ENCODE data around the gene UBE2K.
A peak's percentile ranks its signal among the peaks of the same experiment; 100 is the strongest.
"Not testable (repeated sequence)": the region's sequence is repeated elsewhere in the genome, so short reads cannot be mapped to it uniquely, and the experiment has no call there.

Gene UBE2K

GRCh38 chr4:39731908-39732307 is 34.0 kb downstream of the UBE2K start:
- H3K4me1 Mint-ChIP-seq: peaks cover 21% of the 10 kb centered on the region

GRCh38 chr4:39732728-39733127 is 34.8 kb downstream of the UBE2K start:
- DNase-seq: no peak
- H3K4me3 Mint-ChIP-seq: no peak overlapping the region
- H3K9me3 Mint-ChIP-seq: no peaks in the 10 kb centered on the region
- no peak for TF ChIP-seq CTCF (IDR thresholded peaks at IDR 0.05)
- peak overlapping the region; percentile 90 for H3K27ac Mint-ChIP-seq
- H3K4me1 Mint-ChIP-seq: peaks cover 21% of the 10 kb centered on the region
- no peaks in the 10 kb centered on the region for H3K27me3 Mint-ChIP-seq (ENCODE audit: low read depth, poor library complexity)
- peaks cover 43% of the 10 kb centered on the region for H3K36me3 Mint-ChIP-seq (ENCODE audit: low read depth)

More at GRCh38 chr4:39731908-39732307, 34.0 kb downstream of the UBE2K start:
- no peak for DNase-seq
- Mint-ChIP-seq H3K27me3 (ENCODE audit: low read depth, poor library complexity) (no peaks in the 10 kb centered on the region), H3K9me3 (no peaks in the 10 kb centered on the region), H3K36me3 (ENCODE audit: low read depth) (peaks cover 45% of the 10 kb centered on the region), H3K27ac (no peak overlapping the region), H3K4me3 (no peak overlapping the region)
- TF ChIP-seq CTCF (IDR thresholded peaks at IDR 0.05): no peak

- not testable (repeated sequence) for H3K9me3 Mint-ChIP-seq; H3K4me3 Mint-ChIP-seq; H3K27ac Mint-ChIP-seq; H3K4me1 Mint-ChIP-seq; H3K27me3 Mint-ChIP-seq (ENCODE audit: low read depth, poor library complexity); DNase-seq
- peaks cover 60% of the 10 kb centered on the region for H3K36me3 Mint-ChIP-seq (ENCODE audit: low read depth)
Measured at GRCh38 chr4:39739591-39739990, 41.7 kb downstream of the UBE2K start.

- no peaks in the 10 kb centered on the region for H3K9me3 Mint-ChIP-seq
- H3K27me3 Mint-ChIP-seq (ENCODE audit: low read depth, poor library complexity): no peaks in the 10 kb centered on the region
- H3K4me3 Mint-ChIP-seq: no peak overlapping the region
- peaks cover 4% of the 10 kb centered on the region for H3K4me1 Mint-ChIP-seq
- no peak for DNase-seq
- H3K27ac Mint-ChIP-seq: no peak overlapping the region
- no peak for TF ChIP-seq CTCF (IDR thresholded peaks at IDR 0.05)
- H3K36me3 Mint-ChIP-seq (ENCODE audit: low read depth): peaks cover 62% of the 10 kb centered on the region
Measured at GRCh38 chr4:39741401-39741800, 43.5 kb downstream of the UBE2K start.

GRCh38 chr4:39745920-39746319 is 48.0 kb downstream of the UBE2K start:
- TF ChIP-seq CTCF (IDR thresholded peaks at IDR 0.05): no peak
- H3K4me3 Mint-ChIP-seq: no peak overlapping the region
- no peaks in the 10 kb centered on the region for H3K27me3 Mint-ChIP-seq (ENCODE audit: low read depth, poor library complexity)
- no peak for DNase-seq
- peaks cover 76% of the 10 kb centered on the region for H3K36me3 Mint-ChIP-seq (ENCODE audit: low read depth)
- no peaks in the 10 kb centered on the region for H3K4me1 Mint-ChIP-seq
- peak overlapping the region; percentile 13 for H3K27ac Mint-ChIP-seq
- no peaks in the 10 kb centered on the region for H3K9me3 Mint-ChIP-seq

- TF ChIP-seq CTCF (IDR thresholded peaks at IDR 0.05): no peak
- no peaks in the 10 kb centered on the region for H3K27me3 Mint-ChIP-seq (ENCODE audit: low read depth, poor library complexity)
- peaks cover 59% of the 10 kb centered on the region for H3K36me3 Mint-ChIP-seq (ENCODE audit: low read depth)
- no peak overlapping the region for H3K4me3 Mint-ChIP-seq
- no peaks in the 10 kb centered on the region for H3K4me1 Mint-ChIP-seq
- no peak overlapping the region for H3K27ac Mint-ChIP-seq
- no peak for DNase-seq
- no peaks in the 10 kb centered on the region for H3K9me3 Mint-ChIP-seq
Measured at GRCh38 chr4:39750216-39750615, 52.3 kb downstream of the UBE2K start.
